HCT116 (cell line): Measurements from ENCODE around the gene IL3.
A peak's percentile ranks its signal among the peaks of the same experiment; 100 is the strongest.

ENCODE experiments used
- CEBPB ChIP-seq: IDR thresholded peaks from 2 replicates; pipeline ENCODE4 v1.6.1; 2012; ENCODE audit warnings: low read depth
- EGR1 ChIP-seq: IDR thresholded peaks from 2 replicates; pipeline ENCODE4 v1.6.1; 2012; ENCODE audit warnings: low read depth
- EZH2 ChIP-seq: fragments of 200-600 bp; sonication (generic); IDR thresholded peaks from 2 replicates; pipeline ENCODE4 v1.6.1; 2017; ENCODE audit warnings: antibody characterized with exemption, mixed run types
- JUND ChIP-seq: IDR thresholded peaks from 2 replicates; pipeline ENCODE4 v1.6.1; 2012
- POLR2A ChIP-seq: IDR thresholded peaks from 2 replicates; pipeline ENCODE4 v1.7.0; 2011; ENCODE audit warnings: borderline replicate concordance; ENCODE audit not compliant: insufficient read depth, insufficient read length; ENCODE audit errors: extremely low read depth
- POLR2AphosphoS5 ChIP-seq: IDR thresholded peaks from 2 replicates; pipeline ENCODE4 v1.6.1; 2011; ENCODE audit warnings: mild to moderate bottlenecking, low read depth, low read length, moderate library complexity
- REST ChIP-seq: IDR thresholded peaks from 2 replicates; pipeline ENCODE4 v1.6.1; 2012; ENCODE audit warnings: low read depth
- YY1 ChIP-seq: IDR thresholded peaks from 2 replicates; pipeline ENCODE4 v1.6.1; 2011; ENCODE audit warnings: low read length, low read depth, moderate library complexity, mild to moderate bottlenecking; ENCODE audit not compliant: insufficient replicate concordance; ENCODE audit errors: extremely low read depth
- ZFX ChIP-seq: fragments of 450-650 bp; IDR thresholded peaks from 2 replicates; pipeline ENCODE4 v1.6.1; 2017
- ZNF274 ChIP-seq: fragments of 200-500 bp; sonication (Bioruptor generic); IDR thresholded peaks from 2 replicates; pipeline ENCODE4 v1.6.1; 2014; ENCODE audit warnings: mild to moderate bottlenecking, low read depth, low read length, inconsistent platforms
- TF ChIP-seq, protein P1 (sequence below), 3 experiments: fragments of 200-600 bp in 1 of 3; sonication (generic) in 1 of 3; IDR thresholded peaks in 2 of 3; conservative IDR thresholded peaks in 1 of 3; 2 replicates each; pipeline ENCODE4 v1.5.1; 2012 to 2017; ENCODE audit warnings: low read depth in 2 of 3, low read length in 2 of 3, antibody characterized with exemption in 1 of 3, borderline replicate concordance in 1 of 3, control low read depth in 1 of 3, mild to moderate bottlenecking in 1 of 3, mixed read lengths in 1 of 3, mixed run types in 1 of 3, moderate library complexity in 1 of 3; ENCODE audit not compliant: insufficient read depth in 1 of 3
- TF ChIP-seq, protein P2 (sequence below): IDR thresholded peaks from 2 replicates; pipeline ENCODE4 v1.6.1; 2011; ENCODE audit warnings: mild to moderate bottlenecking, low read length, moderate library complexity; ENCODE audit not compliant: insufficient replicate concordance; ENCODE audit errors: extremely low read depth

- TF ChIP-seq, protein P1, sequence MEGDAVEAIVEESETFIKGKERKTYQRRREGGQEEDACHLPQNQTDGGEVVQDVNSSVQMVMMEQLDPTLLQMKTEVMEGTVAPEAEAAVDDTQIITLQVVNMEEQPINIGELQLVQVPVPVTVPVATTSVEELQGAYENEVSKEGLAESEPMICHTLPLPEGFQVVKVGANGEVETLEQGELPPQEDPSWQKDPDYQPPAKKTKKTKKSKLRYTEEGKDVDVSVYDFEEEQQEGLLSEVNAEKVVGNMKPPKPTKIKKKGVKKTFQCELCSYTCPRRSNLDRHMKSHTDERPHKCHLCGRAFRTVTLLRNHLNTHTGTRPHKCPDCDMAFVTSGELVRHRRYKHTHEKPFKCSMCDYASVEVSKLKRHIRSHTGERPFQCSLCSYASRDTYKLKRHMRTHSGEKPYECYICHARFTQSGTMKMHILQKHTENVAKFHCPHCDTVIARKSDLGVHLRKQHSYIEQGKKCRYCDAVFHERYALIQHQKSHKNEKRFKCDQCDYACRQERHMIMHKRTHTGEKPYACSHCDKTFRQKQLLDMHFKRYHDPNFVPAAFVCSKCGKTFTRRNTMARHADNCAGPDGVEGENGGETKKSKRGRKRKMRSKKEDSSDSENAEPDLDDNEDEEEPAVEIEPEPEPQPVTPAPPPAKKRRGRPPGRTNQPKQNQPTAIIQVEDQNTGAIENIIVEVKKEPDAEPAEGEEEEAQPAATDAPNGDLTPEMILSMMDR (IDR thresholded peaks at IDR 0.05 in 2 of 3, conservative IDR thresholded peaks at IDR 0.05 in 1 of 3; ENCODE audit: borderline replicate concordance in 1 of 3, insufficient read depth in 1 of 3, low read depth in 2 of 3, low read length in 2 of 3), result no peak
- TF ChIP-seq CEBPB (no peak), POLR2AphosphoS5 (no peak), ZFX (no peak), POLR2A (no peak), EGR1 (no peak), EZH2 (no peak), YY1 (no peak), REST (peak; percentile 24), JUND (no peak), ZNF274 (no peak)
- TF ChIP-seq, protein P2, sequence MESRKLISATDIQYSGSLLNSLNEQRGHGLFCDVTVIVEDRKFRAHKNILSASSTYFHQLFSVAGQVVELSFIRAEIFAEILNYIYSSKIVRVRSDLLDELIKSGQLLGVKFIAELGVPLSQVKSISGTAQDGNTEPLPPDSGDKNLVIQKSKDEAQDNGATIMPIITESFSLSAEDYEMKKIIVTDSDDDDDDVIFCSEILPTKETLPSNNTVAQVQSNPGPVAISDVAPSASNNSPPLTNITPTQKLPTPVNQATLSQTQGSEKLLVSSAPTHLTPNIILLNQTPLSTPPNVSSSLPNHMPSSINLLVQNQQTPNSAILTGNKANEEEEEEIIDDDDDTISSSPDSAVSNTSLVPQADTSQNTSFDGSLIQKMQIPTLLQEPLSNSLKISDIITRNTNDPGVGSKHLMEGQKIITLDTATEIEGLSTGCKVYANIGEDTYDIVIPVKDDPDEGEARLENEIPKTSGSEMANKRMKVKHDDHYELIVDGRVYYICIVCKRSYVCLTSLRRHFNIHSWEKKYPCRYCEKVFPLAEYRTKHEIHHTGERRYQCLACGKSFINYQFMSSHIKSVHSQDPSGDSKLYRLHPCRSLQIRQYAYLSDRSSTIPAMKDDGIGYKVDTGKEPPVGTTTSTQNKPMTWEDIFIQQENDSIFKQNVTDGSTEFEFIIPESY, result no peak
These were observed 35.6 kb upstream of the IL3 start for GRCh38 chr5:132024789-132025402.
